Stimulated activated CD4-positive, alpha-beta T cell treated with anti-CD3 and anti-CD28 coated beads, Interleukin-1b, Interleukin-23, amount 100 ng/mL, for 24 hours (primary cell): ENCODE results near the gene MDN1.
"Not testable (repeated sequence)": the region's sequence is repeated elsewhere in the genome, so short reads cannot be mapped to it uniquely, and the experiment has no call there.

Experiments used
- DNase-seq, 4 experiments: peaks; one replicate each; pipeline ENCODE4 v3.0.0-alpha.2; 2020; ENCODE audit warnings: low read depth in 4 of 4, low spot score in 1 of 4

MDN1 gene, protein sequence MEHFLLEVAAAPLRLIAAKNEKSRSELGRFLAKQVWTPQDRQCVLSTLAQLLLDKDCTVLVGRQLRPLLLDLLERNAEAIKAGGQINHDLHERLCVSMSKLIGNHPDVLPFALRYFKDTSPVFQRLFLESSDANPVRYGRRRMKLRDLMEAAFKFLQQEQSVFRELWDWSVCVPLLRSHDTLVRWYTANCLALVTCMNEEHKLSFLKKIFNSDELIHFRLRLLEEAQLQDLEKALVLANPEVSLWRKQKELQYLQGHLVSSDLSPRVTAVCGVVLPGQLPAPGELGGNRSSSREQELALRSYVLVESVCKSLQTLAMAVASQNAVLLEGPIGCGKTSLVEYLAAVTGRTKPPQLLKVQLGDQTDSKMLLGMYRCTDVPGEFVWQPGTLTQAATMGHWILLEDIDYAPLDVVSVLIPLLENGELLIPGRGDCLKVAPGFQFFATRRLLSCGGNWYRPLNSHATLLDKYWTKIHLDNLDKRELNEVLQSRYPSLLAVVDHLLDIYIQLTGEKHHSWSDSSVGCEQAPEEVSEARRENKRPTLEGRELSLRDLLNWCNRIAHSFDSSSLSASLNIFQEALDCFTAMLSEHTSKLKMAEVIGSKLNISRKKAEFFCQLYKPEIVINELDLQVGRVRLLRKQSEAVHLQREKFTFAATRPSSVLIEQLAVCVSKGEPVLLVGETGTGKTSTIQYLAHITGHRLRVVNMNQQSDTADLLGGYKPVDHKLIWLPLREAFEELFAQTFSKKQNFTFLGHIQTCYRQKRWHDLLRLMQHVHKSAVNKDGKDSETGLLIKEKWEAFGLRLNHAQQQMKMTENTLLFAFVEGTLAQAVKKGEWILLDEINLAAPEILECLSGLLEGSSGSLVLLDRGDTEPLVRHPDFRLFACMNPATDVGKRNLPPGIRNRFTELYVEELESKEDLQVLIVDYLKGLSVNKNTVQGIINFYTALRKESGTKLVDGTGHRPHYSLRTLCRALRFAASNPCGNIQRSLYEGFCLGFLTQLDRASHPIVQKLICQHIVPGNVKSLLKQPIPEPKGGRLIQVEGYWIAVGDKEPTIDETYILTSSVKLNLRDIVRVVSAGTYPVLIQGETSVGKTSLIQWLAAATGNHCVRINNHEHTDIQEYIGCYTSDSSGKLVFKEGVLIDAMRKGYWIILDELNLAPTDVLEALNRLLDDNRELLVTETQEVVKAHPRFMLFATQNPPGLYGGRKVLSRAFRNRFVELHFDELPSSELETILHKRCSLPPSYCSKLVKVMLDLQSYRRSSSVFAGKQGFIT (N-terminal part only)

DNA sequence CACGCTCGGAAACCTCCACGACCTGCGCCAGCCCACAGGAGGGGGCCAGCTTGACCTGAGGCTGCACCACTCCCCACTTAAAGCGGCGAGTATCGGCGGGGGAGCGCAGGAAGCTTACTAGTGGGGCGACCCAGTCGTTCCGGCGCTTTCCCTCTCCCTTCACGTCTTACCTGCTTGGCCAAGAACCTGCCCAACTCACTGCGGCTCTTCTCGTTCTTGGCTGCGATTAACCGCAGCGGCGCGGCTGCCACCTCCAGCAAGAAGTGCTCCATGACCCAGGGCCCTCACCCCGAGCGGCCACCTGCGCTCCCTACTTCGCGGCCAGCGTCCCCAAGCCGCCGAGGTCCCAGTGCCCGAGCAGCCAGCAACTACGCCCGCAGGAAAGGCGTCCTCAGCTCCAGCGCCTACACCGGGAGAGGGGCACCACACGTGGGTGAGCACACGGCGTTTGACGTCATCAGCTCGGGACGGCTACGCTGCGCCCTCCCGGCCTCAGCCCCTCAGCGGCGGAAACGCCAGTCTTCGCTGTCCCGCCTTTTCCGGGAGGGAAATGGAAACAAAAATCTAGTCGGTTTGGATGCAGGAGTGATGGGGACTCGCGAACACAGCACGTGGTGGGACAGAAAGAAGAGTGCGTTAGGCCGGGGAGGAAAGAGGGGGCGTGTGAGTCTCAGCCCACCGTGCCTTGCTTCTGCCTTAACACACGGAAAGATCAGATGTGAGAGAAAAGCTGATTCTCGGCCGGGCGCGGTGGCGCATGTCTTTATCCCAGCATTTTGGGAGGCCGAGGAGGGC lies at the start of gene MDN1:
MDN1 (minus strand) TSS at position 459 of the 795 bp plus-strand sequence; CDS start at position 272, 187 bp downstream.
- DNase-seq, result peak; percentile 65 to 86 (median 78)

DNA sequence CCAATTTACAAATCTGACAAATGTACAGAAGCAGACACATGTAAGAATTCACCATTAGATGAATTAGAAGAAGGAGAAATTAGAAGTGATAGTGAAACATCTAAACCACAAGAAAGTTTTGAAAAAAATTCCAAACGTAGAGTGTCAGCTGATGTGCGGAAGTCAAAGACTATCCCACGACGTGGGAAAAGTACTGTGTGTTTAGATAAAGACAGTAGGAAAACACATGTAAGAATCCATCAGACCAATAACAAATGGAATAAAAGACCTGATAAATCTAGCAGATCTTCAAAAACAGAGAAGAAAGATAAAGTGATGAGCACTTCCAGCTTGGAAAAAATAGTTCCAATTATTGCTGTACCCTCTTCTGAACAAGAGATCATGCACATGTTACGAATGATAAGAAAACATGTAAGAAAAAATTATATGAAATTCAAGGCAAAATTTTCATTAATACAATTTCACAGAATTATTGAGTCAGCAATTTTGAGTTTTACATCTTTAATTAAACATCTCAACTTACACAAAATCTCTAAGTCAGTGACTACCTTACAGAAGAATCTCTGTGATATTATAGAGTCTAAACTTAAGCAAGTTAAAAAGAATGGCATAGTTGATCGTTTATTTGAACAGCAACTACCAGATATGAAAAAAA lies 46.6 kb upstream of the MDN1 start:
- DNase-seq, result no peak

DNA sequence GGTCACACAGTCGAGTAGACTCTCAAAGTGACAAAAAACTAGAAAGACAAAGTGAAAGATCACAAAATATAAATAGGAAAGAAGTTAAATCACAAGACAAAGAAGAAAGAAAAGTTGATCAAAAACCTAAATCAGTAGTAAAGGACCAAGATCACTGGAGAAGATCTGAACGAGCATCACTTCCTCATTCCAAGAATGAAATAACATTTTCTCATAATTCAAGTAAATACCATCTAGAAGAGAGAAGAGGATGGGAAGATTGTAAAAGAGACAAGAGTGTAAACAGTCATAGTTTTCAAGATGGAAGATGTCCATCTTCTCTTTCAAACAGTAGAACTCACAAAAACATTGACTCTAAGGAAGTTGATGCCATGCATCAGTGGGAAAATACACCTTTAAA lies 43.1 kb upstream of the MDN1 start:
- no peak for DNase-seq

DNA sequence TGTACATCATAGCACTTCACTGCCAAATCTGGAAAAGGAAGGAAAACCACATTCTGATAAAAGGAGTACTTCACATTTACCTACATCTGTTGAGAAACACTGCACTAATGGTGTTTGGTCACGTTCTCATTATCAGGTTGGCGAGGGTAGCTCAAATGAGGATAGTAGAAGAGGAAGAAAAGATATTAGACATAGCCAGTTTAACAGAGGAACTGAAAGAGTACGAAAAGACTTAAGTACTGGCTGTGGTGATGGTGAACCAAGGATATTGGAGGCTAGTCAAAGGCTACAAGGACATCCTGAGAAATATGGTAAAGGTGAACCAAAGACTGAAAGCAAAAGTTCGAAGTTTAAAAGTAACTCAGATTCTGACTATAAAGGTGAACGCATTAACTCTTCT lies 42.7 kb upstream of the MDN1 start:
- DNase-seq, result no peak

DNA sequence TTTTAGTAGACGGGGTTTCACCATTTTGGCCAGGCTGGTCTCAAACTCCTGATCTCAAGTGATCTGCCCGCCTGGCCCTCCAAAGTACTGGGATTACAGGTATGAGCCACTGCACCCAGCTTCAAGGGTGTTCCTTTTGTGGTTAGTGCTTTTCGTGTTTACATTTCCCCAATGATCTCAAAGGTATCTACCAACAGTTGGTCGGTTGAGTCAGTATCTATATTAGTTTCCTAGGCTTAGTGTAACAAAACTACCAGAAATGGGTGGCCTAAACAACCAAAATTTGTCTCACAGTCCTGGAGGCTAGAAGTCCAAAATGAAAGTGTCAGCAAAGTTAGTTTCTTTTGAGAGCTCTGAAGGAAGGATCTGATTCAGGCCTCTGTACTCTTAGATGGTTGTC lies 40.1 kb upstream of the MDN1 start:
- DNase-seq, result no peak

DNA sequence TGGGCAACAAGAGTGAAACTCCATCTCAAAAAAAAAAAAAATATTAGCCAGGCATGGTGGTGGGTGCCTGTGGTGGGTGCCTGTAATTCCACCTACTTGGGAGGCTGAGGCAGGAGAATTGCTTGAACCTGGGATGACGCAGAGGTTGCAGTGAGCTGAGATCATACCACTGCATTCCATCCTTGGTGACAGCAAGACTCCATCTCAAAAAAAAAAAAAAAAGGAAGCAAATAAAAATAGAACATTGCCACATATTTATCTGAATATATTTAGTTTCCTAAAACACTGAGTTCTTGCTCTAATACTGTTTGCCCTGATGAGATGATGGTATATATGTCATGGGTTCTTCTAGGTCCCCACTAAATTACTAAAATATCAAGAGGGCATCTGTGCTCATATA lies 38.4 kb upstream of the MDN1 start:
- DNase-seq, result no peak

DNA sequence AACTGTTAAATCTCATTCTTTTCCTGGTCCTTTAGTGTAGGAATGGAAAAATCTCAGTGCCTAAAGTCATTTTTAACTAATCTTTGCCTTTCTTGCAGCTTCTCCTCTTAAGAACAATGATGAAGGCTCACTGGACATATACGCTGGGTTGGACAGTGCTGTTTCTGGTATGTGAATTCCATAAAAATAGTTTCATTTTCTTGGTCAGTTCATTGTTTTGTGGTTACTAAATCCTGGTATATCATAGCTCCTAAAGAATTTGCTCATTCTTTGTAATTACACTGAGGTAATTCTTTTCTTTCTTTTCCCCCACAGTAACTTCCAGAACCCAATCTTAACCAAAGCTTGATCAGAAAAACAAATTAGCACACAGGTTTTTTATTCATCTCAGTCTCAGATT lies 33.5 kb upstream of the MDN1 start:
- no peak for DNase-seq

DNA sequence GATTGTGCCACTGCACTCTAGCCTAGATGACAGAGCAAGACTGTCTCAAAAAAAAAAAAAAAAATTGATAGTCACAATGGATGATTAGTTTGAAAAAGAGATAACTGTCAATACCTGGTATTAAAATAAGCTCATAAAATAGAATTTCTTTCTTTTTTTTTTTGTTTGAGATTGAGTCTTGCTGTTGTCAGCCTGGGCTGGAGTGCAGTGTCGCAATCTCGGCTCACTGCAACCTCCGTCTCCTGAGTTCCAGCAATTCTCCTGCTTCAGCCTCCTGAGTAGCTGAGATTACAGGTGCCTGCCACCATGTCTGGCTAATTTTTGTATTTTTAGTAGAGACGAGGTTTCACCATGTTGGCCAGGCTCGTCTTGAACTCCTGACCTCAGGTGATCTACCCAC lies 27.9 kb upstream of the MDN1 start:
- not testable (repeated sequence) for DNase-seq

DNA sequence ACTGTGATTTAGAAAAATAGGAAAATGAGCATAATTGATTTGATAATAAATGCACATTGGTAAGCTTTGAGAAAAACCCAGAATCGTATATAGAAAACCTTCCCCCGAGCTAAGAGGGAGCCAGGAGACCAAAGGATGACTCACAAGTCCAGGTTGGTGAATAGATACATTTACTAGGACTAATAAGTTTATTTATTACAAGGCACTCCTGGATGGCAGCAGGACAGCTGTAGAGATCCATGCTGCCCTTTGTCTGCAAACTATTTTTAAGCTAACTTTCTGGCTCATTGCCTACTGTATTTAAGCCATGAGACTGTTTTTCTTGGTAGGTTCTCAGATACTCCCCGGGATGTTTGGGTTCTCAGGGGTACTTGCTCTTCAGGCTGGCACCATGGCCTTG lies 23.5 kb upstream of the MDN1 start:
- DNase-seq, result no peak

DNA sequence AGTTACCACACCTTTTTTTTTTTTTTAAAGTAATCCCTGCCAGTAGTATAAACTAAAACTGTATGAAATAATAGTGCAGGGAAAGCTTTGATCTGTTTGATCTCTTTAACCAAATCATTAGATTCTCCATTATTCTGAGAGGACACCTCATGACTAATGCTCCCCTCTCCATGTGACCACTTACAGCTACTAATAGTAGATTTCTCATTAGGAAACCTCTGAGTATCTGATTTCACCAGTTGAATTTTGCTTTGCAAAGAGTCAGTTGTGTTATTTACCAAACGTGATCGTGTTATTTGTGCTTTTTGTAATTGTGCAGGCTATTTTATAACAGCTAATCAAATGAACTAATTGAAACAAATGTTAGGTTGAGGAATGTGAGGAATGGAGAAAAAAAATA lies 22.6 kb upstream of the MDN1 start:
- no peak for DNase-seq

DNA sequence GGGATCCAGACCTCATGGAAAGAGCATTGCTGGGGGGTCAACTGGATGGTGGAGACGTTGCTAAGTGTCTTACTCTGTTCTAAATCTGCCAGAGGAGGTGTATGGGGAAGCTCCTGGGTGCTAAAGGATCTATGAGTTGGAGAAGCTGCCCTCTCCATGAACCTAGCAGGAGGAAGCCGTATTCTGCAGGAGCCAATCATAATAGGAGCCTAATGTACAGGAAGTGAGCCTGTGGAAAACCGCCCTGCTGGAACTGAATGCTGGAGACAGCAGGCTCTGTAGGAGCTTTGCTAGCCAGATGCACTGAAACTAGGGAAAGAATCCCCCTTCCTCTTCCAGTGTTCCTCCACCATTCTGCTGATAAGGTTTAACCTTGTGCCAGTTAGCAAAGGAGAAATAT lies 20.9 kb upstream of the MDN1 start:
- no peak for DNase-seq

DNA sequence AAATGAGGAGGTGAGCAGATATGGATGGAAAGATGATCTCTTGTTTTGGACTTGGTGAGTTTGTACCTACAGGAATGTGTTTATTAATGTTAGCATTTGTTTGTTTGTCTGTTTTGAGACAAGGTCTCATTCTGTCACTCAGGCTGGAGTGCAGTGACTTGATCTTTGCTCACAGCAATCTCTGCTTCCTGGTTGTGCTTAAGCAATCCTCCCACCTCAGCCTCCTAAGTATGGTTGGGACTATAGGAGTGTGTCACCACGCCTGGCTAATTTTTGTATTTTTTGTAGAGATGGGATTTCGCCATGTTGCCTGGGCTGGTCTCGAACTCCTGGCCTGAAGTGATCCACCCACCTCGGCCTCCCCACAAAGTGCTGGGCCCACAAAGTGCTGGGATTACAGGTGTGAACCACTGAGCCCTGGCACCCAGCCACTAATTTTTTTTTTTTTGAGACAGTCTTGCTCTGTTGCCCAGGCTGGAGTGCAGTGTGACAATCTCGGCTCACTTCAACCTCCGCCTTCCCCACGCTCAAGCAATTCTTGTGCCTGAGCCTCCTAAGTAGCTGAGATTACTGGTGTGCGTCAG lies 17.1 kb upstream of the MDN1 start:
- DNase-seq, result no peak

DNA sequence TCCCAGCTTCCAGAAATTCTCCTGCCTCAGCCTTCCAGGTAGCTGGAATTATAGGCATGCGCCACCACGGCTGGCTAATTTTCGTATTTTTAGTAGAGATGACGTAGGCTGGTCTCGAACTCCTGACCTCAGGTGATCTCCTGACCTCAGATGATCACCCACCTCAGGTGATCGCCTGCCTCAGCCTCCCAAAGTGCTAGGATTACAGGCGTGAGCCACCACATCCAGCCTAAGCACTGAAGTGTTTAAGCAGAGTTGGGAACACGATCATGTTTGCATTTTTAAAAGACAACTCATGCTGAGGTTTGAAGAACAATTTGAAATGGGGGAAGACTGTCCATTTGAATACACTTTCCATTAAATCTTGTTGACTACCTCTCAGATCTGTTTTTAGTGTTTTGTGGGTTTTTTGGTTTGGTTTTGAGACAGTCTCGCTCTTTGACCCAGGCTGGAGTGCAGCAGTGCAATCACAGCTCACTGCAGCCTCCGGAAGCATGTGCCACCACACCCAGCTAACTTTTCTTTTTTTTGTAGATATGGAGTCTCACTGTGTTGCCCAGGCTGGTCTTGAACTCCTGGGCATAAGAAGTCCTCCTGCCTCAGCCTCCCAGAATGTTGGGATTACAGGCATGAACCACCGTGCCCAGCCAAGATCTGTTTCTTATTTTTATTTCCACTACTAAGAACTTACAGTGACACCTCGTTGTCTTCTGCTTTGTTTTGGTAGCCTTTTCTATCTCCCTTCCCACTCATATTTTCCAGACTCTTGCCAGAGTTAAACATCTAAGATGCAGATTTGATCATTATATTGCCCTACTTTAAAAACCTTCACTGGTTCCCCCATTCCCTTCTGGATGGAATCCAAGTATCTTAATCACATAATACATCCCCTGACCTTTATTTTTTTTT lies 15.5 kb upstream of the MDN1 start:
- DNase-seq, result no peak

DNA sequence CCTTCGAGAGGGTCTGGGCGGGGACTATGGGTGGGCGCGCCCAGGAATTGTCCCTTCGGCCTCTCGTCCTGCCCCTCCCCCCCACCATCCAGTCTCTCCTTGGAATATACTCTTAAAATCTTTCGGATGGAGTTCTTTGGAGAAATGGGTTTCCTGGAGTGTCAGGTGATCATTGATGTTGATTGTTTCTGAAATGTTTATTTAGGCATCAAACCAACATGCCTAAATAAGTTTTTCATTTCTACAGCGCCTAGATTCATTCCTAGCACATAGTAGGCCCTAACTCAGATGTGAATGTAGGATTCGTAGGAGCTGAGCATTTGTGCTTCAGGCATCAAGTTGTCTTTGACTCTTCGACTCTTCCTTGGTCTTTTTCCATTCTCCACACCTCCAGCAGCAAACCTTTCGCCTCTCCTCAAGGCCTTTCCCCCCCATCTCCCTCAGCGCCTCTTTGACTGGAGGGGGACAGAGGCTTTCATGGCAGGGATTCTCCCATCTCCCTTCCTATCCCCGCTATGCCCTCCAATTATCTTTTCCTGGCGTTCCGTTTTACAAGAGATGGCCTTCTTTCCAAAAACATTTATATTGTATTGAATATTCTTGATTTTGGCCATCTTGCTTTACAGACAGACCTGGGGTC lies 10.7 kb upstream of the MDN1 start:
- DNase-seq, result no peak

DNA sequence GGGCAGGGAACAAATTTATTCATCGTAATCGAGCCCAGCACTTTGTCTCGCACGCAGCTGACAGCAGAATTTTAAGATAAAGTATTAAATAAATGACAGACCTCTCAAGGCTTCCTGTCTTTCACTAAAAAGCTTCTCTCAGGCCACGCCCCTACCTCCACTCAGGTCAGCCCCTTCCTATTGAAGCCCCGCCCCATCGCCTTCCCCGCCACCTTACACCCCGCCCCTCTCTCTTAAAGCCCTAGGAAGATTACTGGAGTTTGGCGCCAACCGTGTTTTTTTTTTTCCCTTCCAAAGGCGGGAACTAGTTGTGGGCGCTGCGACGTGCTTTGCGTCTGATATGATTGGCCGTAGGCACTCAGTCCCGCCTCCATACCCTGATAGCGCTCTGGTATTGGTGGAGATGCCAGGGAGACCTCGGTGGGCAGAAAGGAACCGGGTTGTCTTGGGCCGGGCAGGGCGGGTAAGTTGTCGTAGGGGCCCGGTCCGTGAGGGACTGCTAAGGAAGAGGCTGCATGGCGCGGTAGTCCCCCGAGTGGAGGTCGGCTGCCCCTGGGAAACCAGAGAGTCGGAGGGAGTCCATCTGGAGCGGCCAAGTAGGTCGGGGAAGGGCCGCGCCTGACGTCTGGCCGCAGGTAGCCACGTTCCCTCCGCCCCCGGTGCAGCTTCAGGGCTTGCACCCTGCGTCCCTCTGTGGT lies 10.0 kb upstream of the MDN1 start, which contains the start of gene CASP8AP2:
CASP8AP2 (plus strand) TSS at position 409 of the 698 bp plus-strand sequence.
- peak; percentile 84 to 93 (median 86) for DNase-seq

DNA sequence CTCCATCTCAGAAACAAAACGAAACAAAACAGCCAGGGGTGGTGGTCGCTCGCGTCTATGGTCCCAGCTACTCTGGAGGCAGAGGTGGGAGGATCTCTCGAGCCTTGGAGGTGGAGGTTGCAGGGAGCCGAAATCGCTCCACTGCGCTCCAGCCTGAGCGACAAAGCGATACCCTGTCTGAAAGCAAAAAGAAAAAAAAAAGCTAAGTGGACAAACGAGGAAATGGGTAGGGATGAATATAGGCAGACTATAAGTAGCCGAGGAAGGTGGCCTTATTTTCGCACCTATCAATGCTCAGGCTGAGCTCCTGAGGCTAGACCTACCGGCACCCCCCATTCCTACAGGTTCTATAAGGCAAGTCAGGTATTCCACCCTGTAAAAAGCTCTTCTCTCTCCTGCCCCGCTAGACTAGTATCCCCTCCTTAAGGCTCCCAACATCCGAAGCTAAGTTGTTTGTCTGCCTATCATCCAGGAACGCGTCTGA lies 9.4 kb upstream of the MDN1 start:
- DNase-seq, result peak in 1 of 4 experiments; percentile 20

DNA sequence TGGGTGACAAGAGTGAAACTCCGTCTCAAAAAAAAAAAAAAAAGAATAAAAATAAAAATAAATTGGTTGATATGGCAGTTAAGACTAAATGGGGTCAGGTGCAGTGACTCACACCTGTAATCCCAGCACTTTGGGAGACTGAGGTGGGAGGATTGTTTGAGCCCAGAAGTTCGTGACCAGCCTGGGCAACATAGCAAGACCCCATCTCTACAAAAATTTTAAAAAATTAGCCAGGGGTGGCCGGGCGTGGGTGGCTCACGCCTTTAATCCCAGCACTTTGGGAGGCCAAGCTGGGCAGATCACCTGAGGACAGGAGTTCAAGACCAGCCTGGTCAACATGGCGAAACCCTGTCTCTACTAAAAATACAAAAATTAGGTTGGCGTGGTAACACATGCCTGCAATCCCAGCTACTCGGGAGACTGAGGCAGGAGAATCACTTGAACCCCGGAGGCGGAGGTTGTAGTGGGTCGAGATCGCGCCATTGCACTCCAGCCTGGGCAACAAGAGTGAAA lies 8.9 kb upstream of the MDN1 start:
- not testable (repeated sequence) for DNase-seq
